Fibroblast of pulmonary artery (primary cell): ENCODE results near the gene CPLX1.
"Not testable (repeated sequence)": the region's sequence is repeated elsewhere in the genome, so short reads cannot be mapped to it uniquely, and the experiment has no call there.

ENCODE experiments used
- DNase-seq: peaks from one replicate; pipeline ENCODE4 v3.0.0-alpha.2; 2010; ENCODE audit warnings: low read depth
- H3K4me3 ChIP-seq: replicated peaks from 2 replicates; pipeline ENCODE4 v1.5.1; 2011; ENCODE audit warnings: low read depth, mild to moderate bottlenecking, control low read depth, low read length, moderate library complexity
- TF ChIP-seq, protein P1 (sequence below): IDR thresholded peaks from 2 replicates; pipeline ENCODE4 v1.5.1; 2011; ENCODE audit warnings: mild to moderate bottlenecking, control low read depth, low read length, inconsistent platforms; ENCODE audit errors: missing control alignments

The CPLX1 gene

DNA sequence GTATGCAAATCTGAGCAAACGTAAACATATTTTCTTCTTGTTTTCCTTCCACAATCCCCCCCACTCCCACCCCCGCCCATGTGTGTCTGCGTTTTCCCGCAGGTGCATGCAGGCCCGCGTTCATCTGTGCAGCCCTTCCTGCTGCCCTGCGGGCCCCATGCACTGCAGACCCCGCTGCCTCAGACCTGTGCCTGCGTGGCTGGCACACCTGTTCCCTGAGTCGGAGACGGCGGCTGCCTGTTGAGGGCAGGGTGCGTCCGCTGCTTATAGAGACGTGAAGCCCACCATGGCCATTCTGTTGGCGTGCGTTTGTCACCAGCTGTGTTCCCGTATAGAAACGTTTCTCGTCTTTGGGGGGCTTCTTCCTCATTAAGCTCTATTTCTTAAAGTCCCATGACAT is 68.8 kb downstream of the CPLX1 start:
- TF ChIP-seq, protein P1, sequence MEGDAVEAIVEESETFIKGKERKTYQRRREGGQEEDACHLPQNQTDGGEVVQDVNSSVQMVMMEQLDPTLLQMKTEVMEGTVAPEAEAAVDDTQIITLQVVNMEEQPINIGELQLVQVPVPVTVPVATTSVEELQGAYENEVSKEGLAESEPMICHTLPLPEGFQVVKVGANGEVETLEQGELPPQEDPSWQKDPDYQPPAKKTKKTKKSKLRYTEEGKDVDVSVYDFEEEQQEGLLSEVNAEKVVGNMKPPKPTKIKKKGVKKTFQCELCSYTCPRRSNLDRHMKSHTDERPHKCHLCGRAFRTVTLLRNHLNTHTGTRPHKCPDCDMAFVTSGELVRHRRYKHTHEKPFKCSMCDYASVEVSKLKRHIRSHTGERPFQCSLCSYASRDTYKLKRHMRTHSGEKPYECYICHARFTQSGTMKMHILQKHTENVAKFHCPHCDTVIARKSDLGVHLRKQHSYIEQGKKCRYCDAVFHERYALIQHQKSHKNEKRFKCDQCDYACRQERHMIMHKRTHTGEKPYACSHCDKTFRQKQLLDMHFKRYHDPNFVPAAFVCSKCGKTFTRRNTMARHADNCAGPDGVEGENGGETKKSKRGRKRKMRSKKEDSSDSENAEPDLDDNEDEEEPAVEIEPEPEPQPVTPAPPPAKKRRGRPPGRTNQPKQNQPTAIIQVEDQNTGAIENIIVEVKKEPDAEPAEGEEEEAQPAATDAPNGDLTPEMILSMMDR = no peak
- no peak overlapping the region for H3K4me3 ChIP-seq
- DNase-seq = no peak

DNA sequence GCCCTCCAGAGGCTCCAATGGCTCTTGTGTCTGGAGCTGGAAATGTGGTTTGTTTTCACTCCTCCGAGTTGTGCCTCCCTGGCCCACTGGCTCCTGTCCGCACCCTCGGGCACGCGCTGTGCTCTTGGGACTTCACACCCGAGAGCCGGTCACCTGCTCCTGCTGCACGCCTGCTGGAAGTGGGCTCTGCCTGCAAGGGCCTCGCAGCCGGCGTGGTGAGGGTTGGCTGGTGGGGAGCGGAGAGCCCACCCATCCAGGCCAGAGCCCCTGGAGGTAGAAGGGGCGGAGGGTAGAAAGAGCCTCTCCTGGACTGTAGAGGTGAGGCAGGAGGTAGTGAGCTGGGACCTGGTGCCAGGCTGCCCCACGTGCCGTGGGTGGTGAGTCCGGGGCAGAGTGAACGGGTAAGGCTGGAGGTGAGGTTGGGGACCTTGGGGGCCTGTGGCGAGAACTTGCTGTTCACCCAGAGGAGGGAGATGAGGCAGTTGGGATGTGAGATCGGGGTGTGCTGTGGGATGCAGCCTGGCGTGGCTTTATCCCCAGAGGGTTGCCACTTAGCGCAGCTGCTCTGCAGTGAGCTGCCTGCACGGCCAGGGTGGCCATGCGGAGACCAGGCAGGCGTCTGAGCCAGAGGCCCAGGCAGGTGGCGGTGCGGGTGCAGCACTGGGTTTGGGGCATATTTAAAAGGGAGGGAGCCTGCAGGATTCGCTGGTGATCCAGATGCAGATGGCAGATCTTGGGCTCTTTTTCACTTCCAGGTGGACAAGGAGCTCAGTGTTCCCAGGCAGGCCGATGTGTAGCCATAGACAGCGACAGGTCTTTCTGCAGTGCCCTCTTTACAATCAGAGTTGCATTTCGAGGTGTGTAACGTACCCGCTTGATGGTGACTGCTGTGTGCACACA is 71.5 kb downstream of the CPLX1 start:
- no peak overlapping the region for H3K4me3 ChIP-seq
- TF ChIP-seq, protein P1 = no peak
- no peak for DNase-seq

DNA sequence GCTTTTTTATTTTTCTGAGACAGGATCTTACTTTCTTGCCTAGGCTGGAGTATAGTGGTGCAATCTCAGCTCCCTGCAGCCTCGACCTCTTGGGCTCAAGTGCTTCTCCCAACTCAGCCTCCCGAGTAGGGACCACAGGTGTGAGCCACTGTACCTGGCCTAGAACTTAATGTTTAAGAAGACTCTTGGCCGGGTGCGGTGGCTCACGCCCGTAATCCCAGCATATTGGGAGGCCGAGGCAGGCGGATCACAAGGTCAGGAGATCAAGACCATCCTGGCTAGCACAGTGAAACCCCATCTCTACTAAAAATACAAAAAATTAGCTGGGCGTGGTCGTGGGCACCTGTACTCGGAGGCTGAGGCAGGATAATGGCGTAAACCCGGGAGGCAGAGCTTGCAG is 72.7 kb downstream of the CPLX1 start:
- DNase-seq, H3K4me3 ChIP-seq: not testable (repeated sequence)

DNA sequence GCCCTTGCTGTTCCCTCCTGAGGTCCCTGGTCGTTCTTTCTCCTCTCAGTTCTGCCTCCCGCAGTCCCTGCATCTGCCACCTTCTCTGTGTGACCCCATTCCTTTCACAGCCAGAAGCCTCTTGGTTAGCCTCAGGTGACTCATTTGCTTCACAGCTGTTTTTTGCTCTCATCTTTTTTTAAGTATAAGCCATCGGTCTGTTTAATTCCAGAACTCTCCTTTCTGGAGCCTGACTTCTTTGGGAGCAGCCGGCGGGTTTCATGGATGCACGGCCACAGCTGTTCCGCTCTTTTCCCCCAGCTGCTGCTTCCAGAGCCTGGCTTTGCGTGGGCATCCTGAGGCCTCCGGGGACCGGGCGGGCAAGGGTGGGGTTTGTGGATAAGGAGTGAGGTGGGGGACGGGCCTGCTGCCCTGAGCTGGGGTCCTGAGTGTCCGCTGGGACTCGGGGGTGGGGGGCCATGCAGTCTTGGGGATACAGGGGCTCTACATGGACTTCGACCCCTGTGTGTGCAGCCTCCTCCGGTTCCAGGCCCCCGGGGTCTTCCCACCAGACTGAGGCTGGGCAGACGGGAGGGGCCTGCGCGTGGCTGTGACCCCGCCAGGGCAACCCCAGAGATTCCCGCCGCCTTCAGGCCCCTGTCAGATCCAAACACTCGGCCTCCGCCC is 73.6 kb downstream of the CPLX1 start:
- TF ChIP-seq, protein P1 = no peak
- H3K4me3 ChIP-seq = no peak overlapping the region
- DNase-seq = no peak

DNA sequence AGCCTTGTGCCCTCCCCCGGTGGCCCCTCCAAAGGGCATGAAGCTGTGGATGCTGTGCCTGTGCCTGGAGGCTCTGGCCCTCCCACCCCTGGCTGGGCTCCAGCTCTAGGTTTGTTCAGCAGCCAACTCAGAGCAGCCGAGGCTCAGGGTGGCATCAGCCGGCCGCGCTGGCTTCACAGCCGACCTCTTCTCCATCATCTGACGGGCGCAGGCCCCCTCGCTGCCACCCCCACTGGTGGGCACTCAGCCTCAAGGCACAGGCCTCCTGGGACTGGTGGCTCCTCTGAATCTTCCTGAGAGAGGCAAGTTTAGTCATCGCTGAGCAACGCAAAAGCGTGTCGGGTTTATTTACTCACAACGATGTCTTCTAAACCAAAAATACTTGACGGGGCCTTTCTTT is 74.3 kb downstream of the CPLX1 start:
- TF ChIP-seq, protein P1 = no peak

DNA sequence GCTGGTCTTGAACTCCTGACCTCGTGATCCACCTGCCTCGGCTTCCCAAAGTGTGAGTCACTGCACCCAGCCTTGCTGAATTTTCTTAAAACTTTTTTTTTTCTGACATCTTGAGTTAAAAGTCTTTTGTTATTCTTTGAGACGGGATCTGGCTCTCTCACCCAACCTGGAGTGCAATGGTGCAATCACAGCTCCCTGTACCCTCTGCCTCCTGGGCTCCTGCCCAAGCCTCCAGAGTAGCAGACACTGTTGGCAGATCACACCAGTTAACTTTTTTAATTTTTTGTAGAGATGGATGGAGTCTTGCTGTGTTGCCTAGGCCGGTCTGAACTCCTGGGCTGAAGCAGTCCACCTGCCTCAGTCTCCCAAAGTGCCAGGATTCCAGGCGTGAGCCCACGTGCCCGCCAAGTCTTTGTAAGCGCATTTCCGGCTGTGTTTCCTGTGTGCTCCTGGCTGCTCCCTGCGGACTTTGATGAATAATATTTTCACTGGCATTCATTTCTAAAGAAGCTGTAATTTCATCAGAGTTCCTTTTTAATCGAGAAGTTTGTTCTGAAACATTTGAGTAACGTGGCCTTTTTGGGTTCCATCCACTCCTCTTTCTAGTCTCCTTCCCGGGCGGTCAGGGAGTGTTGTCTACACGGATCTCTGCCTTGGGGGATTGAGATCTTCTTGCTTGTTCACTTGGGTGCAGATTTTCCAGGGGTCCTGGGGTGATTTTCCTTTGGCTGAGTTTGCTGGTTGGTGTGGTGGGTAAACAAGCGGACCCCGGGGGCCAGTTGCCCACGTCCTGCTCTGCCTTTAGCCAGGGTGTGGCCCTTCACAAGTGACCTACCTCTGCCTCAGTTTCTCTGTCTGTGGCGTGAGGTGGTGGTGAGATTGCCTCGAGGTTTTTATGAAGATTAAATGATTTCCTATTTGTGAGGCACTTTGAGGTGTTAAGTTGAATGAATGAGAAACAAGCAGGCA is 75.9 kb downstream of the CPLX1 start:
- H3K4me3 ChIP-seq = no peak overlapping the region
- TF ChIP-seq, protein P1 = no peak
- peak; percentile 83 for DNase-seq

More for the DNA sequence above, 74.3 kb downstream of the CPLX1 start:
- no peak overlapping the region for H3K4me3 ChIP-seq
- DNase-seq = no peak
